Activated naive CD4-positive, alpha-beta T cell treated with anti-CD3 and anti-CD28 coated beads, Interleukin-2, amount 10 ng/mL, durations not matched to agents 7 days and 5 days (primary cell): ENCODE results near the gene ERVW-1.
"Not testable (repeated sequence)": the region's sequence is repeated elsewhere in the genome, so short reads cannot be mapped to it uniquely, and the experiment has no call there.

Experiments used
- CTCF ChIA-PET: fragments of 350-600 bp; sonication (Branson Sonifier 250); formaldehyde crosslinking; loops from one replicate; lab custom pipeline; 2021; ENCODE audit warnings: antibody characterized with exemption; lab: Charles Lee
- DNase-seq: peaks from one replicate; pipeline ENCODE4 v3.0.0-alpha.2; 2020
- H3K27ac Mint-ChIP-seq: one replicate; pipeline ENCODE4 v1.8.0; 2021; ENCODE audit warnings: mild to moderate bottlenecking, moderate library complexity, mixed read lengths
- H3K27me3 Mint-ChIP-seq: one replicate; pipeline ENCODE4 v1.8.0; 2021; ENCODE audit warnings: mild to moderate bottlenecking, mixed read lengths
- H3K36me3 Mint-ChIP-seq: one replicate; pipeline ENCODE4 v1.8.0; 2021; ENCODE audit warnings: mixed read lengths
- H3K4me1 Mint-ChIP-seq: one replicate; pipeline ENCODE4 v1.8.0; 2021; ENCODE audit warnings: mixed read lengths
- H3K4me3 Mint-ChIP-seq: one replicate; pipeline ENCODE4 v1.8.0; 2021; ENCODE audit warnings: mild to moderate bottlenecking, moderate library complexity, mixed read lengths
- H3K9me3 Mint-ChIP-seq: one replicate; pipeline ENCODE4 v1.8.0; 2021; ENCODE audit warnings: mixed read lengths

The ERVW-1 gene

DNA sequence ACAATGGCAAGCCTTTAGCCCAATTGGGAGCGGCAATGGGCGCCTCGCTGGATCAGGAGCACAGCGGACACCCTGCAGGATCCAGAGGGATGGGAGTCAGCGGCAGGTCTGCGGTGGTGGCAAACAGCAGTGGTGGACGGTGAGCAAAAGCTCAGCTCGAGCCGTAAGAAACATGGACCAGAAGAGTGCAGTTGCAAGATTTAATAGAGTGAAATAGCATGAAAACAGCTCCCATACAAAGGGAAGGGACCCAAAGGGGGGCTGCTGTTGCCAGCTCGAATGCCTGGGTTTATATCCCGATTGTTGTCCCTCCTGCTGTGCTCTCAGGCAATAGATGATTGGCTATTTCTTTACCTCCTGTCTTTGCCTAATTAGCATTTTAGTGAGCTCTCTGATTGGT, at the start of gene ERVW-1:
Gene ERVW-1 (minus strand): TSS at position 266 of the 400 bp plus-strand sequence. CDS start 7,565 bp downstream, outside the sequence.
- DNase-seq, H3K4me1 Mint-ChIP-seq, H3K27me3 Mint-ChIP-seq, CTCF ChIA-PET, H3K36me3 Mint-ChIP-seq, H3K9me3 Mint-ChIP-seq, H3K27ac Mint-ChIP-seq, H3K4me3 Mint-ChIP-seq: not testable (repeated sequence)

DNA sequence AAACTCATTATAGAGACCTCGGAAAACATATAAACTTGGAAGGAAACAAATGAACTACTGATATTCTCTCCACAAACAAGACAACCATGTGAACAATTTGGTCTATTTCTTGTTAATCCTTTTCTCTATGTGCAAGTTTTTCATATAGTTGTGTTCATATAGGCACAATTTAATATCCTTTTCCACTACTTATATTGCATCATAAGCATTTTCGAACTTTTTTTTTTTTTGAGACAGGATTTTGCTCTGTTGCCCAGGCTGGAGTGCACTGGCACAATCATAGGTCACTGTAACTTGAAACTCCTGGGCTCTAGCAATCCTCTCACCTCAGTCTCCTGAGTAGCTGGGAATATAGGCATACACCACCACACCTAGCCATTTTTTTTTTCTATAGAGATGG, 45.4 kb upstream of the ERVW-1 start:
- Mint-ChIP-seq H3K4me3 (no peak overlapping the region), H3K9me3 (no peaks in the 10 kb centered on the region), H3K4me1 (peaks cover 19% of the 10 kb centered on the region), H3K27me3 (no peaks in the 10 kb centered on the region), H3K36me3 (peaks cover 3% of the 10 kb centered on the region), H3K27ac (no peak overlapping the region)
- CTCF ChIA-PET, result no interaction called here
- DNase-seq, result no peak

GRCh38 chr7:92520024-92520423, 42.3 kb upstream of the ERVW-1 start:
- H3K27ac Mint-ChIP-seq, result no peak overlapping the region
- no peak for DNase-seq

DNA sequence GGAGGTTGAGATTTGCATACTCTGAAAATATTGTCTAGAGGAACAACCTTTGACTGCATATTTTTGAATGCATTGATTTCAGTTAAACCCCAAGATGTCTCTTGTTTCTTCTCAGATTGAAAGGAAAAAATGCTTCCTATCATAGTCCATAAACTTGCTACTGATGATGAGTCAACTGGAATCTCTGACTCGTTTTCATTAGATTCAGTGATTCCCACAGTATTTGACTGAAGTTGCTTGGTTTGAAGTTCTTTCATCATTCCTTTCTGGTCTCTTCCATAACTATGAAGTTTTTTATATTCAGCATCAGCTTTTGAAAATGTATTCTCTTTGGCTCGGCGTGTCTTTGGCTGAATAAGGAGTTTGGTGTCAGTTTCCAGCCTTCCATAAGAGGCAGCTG, 39.9 kb upstream of the ERVW-1 start:
- Mint-ChIP-seq H3K4me1 (no peaks in the 10 kb centered on the region), H3K4me3 (no peak overlapping the region), H3K36me3 (peaks cover 13% of the 10 kb centered on the region), H3K27me3 (no peaks in the 10 kb centered on the region), H3K27ac (no peak overlapping the region), H3K9me3 (no peaks in the 10 kb centered on the region)
- CTCF ChIA-PET, result no interaction called here
- DNase-seq, result no peak

More at GRCh38 chr7:92520024-92520423, 42.3 kb upstream of the ERVW-1 start:
- Mint-ChIP-seq H3K27me3 (no peaks in the 10 kb centered on the region), H3K4me3 (no peak overlapping the region), H3K36me3 (peaks cover 11% of the 10 kb centered on the region), H3K9me3 (no peaks in the 10 kb centered on the region), H3K4me1 (no peaks in the 10 kb centered on the region)
- CTCF ChIA-PET, result no interaction called here

- Mint-ChIP-seq H3K4me1 (no peaks in the 10 kb centered on the region), H3K36me3 (peaks cover 14% of the 10 kb centered on the region), H3K27ac (no peak overlapping the region), H3K27me3 (no peaks in the 10 kb centered on the region), H3K4me3 (no peak overlapping the region), H3K9me3 (no peaks in the 10 kb centered on the region)
- DNase-seq, result no peak
- CTCF ChIA-PET, result no interaction called here
Measured at GRCh38 chr7:92513167-92513902, 35.6 kb upstream of the ERVW-1 start.

GRCh38 chr7:92508946-92509345, 31.2 kb upstream of the ERVW-1 start:
- no peak overlapping the region for H3K4me3 Mint-ChIP-seq
- peaks cover 13% of the 10 kb centered on the region for H3K36me3 Mint-ChIP-seq
- H3K27me3 Mint-ChIP-seq, result no peaks in the 10 kb centered on the region
- DNase-seq, result no peak
- H3K4me1 Mint-ChIP-seq, result peaks cover 2% of the 10 kb centered on the region
- CTCF ChIA-PET, result interaction anchor here (0.7 kb wide), 1 partner anchor 678 kb away, joined by 3 read pairs; no protein-coding TSS in a partner anchor
- H3K27ac Mint-ChIP-seq, result no peak overlapping the region
- no peaks in the 10 kb centered on the region for H3K9me3 Mint-ChIP-seq

- Mint-ChIP-seq H3K36me3 (peaks cover 14% of the 10 kb centered on the region), H3K27me3 (no peaks in the 10 kb centered on the region), H3K4me3 (no peak overlapping the region), H3K27ac (no peak overlapping the region), H3K9me3 (no peaks in the 10 kb centered on the region), H3K4me1 (peaks cover 7% of the 10 kb centered on the region)
- CTCF ChIA-PET, result no interaction called here
- no peak for DNase-seq
Measured at GRCh38 chr7:92506363-92506762, 28.6 kb upstream of the ERVW-1 start.

DNA sequence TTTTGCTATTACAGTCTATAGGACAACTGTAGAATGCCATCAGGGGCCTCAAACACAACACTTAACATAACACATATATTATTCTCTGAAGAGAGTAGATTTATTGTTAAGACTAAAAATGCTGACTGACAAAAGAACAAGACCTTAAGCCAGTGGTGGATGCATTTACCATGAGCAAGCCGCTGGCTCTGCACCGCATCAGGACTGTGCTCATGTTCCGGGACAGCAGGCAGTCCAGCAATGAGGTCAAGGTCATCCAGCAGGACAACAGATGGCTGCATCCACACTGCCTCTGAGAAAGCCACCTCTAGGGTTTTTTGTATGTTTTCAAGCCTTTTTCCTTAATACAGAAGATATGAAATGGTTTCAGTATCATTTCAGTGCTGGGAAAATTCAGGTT, 26.8 kb upstream of the ERVW-1 start:
- H3K27ac Mint-ChIP-seq, result no peak overlapping the region
- peaks cover 7% of the 10 kb centered on the region for H3K4me1 Mint-ChIP-seq
- CTCF ChIA-PET, result no interaction called here
- H3K9me3 Mint-ChIP-seq, result no peaks in the 10 kb centered on the region
- peaks cover 23% of the 10 kb centered on the region for H3K36me3 Mint-ChIP-seq
- no peak for DNase-seq
- H3K4me3 Mint-ChIP-seq, result no peak overlapping the region
- H3K27me3 Mint-ChIP-seq, result no peaks in the 10 kb centered on the region

- no peak overlapping the region for H3K4me3 Mint-ChIP-seq
- no peak for DNase-seq
- H3K9me3 Mint-ChIP-seq, result no peaks in the 10 kb centered on the region
- peaks cover 21% of the 10 kb centered on the region for H3K36me3 Mint-ChIP-seq
- no peaks in the 10 kb centered on the region for H3K27me3 Mint-ChIP-seq
- CTCF ChIA-PET, result no interaction called here
- H3K4me1 Mint-ChIP-seq, result peaks cover 7% of the 10 kb centered on the region
- H3K27ac Mint-ChIP-seq, result no peak overlapping the region
Measured at GRCh38 chr7:92503767-92504166, 26.0 kb upstream of the ERVW-1 start.

GRCh38 chr7:92498557-92498956, 20.8 kb upstream of the ERVW-1 start:
- CTCF ChIA-PET, result interaction anchor here (1.4 kb wide), 1 partner anchor 52 kb away, joined by 4 read pairs; the partner anchor contains the start of gene GATAD1

GRCh38 chr7:92496876-92497275, 19.1 kb upstream of the ERVW-1 start:
- Mint-ChIP-seq H3K27me3 (no peaks in the 10 kb centered on the region), H3K9me3 (no peaks in the 10 kb centered on the region), H3K4me3 (no peak overlapping the region), H3K4me1 (peaks cover 3% of the 10 kb centered on the region), H3K36me3 (peaks cover 24% of the 10 kb centered on the region), H3K27ac (no peak overlapping the region)
- CTCF ChIA-PET, result no interaction called here
- DNase-seq, result no peak

More at GRCh38 chr7:92498557-92498956, 20.8 kb upstream of the ERVW-1 start:
- peaks cover 4% of the 10 kb centered on the region for H3K4me1 Mint-ChIP-seq
- no peak for DNase-seq
- no peaks in the 10 kb centered on the region for H3K27me3 Mint-ChIP-seq
- no peak overlapping the region for H3K4me3 Mint-ChIP-seq
- no peaks in the 10 kb centered on the region for H3K9me3 Mint-ChIP-seq
- no peak overlapping the region for H3K27ac Mint-ChIP-seq
- H3K36me3 Mint-ChIP-seq, result peaks cover 20% of the 10 kb centered on the region

- Mint-ChIP-seq H3K27ac (no peak overlapping the region), H3K27me3 (no peaks in the 10 kb centered on the region), H3K4me1 (no peaks in the 10 kb centered on the region), H3K9me3 (no peaks in the 10 kb centered on the region), H3K4me3 (no peak overlapping the region), H3K36me3 (peaks cover 26% of the 10 kb centered on the region)
- CTCF ChIA-PET, result interaction anchor here (0.7 kb wide), 1 partner anchor 35 kb away, joined by 4 read pairs; no protein-coding TSS in a partner anchor
- no peak for DNase-seq
Measured at GRCh38 chr7:92489634-92490033, 11.9 kb upstream of the ERVW-1 start.

DNA sequence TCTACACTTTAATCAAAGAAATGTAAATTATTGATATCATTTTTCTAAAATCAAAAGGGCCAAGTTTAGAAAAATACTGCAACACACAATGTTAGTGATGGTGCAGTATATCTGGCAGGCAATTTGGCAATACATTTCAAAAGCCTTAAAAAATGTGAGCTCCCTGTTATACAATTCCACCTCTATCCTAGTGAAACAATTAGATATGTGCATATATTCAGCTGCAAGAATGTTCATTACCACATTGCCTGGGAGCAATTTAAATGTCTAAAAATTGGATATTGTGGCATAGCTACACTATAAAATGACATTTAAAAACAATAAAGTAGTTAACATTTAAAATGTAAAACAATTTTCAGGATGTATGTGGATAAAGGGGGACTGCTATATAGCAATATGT, 10.1 kb upstream of the ERVW-1 start:
- Mint-ChIP-seq H3K4me1 (no peaks in the 10 kb centered on the region), H3K36me3 (peaks cover 25% of the 10 kb centered on the region), H3K9me3 (no peaks in the 10 kb centered on the region), H3K27me3 (no peaks in the 10 kb centered on the region), H3K4me3 (no peak overlapping the region), H3K27ac (no peak overlapping the region)
- DNase-seq, result no peak
- CTCF ChIA-PET, result no interaction called here

DNA sequence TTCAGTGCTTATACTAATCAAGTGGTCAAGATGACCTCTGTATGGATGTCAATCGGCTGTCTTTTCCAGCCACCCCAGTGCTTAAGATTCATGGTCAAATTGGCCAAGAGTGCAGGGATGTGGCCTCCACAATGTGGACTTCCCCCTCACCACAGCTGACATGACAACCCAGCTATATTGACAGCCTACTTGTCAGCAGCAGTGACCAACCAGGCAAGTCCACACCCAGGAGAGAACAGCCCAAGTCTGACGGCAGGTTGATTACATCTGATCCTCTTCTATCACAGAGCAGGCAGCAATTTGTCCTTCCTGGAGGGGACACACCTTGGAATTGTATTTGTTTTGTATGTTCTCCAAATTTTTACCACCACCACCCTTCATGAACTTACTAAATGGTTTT, 8.2 kb upstream of the ERVW-1 start:
- H3K27me3 Mint-ChIP-seq, result no peaks in the 10 kb centered on the region
- CTCF ChIA-PET, result no interaction called here
- H3K36me3 Mint-ChIP-seq, result peaks cover 15% of the 10 kb centered on the region
- DNase-seq, result no peak
- no peak overlapping the region for H3K4me3 Mint-ChIP-seq
- H3K4me1 Mint-ChIP-seq, result no peaks in the 10 kb centered on the region
- no peaks in the 10 kb centered on the region for H3K9me3 Mint-ChIP-seq
- no peak overlapping the region for H3K27ac Mint-ChIP-seq

- Mint-ChIP-seq H3K4me3 (no peak overlapping the region), H3K27me3 (no peaks in the 10 kb centered on the region), H3K36me3 (peaks cover 13% of the 10 kb centered on the region), H3K9me3 (no peaks in the 10 kb centered on the region), H3K4me1 (no peaks in the 10 kb centered on the region), H3K27ac (no peak overlapping the region)
- CTCF ChIA-PET, result no interaction called here
- no peak for DNase-seq
Measured at GRCh38 chr7:92485267-92485892, 7.6 kb upstream of the ERVW-1 start.
